HTR-8/SVneo (cell line): ENCODE data around the gene ANKS1B.
"Not testable (repeated sequence)": the region's sequence is repeated elsewhere in the genome, so short reads cannot be mapped to it uniquely, and the experiment has no call there.

Source experiments
- DNase-seq: peaks from one replicate; pipeline ENCODE4 v3.0.0; 2011; ENCODE audit warnings: low spot score, mixed read lengths; ENCODE audit not compliant: insufficient read length
- FAIRE-seq: peaks from 2 replicates; lab custom pipeline; 2011; peaks lifted over from hg19 to GRCh38; lab: Jason Lieb, UNC

The ANKS1B gene

GRCh38 chr12:99250091-99250490 is 734.6 kb downstream of the ANKS1B start:
- FAIRE-seq (no peak), DNase-seq (no peak)

- no peak for FAIRE-seq
These were observed 735.2 kb downstream of the ANKS1B start for GRCh38 chr12:99249543-99249942.

GRCh38 chr12:99237907-99238538 is 746.7 kb downstream of the ANKS1B start:
- DNase-seq, FAIRE-seq: not testable (repeated sequence)

More at GRCh38 chr12:99249543-99249942, 735.2 kb downstream of the ANKS1B start:
- DNase-seq = no peak

- DNase-seq (no peak), FAIRE-seq (no peak)
These were observed 749.4 kb downstream of the ANKS1B start for GRCh38 chr12:99235381-99235780.

GRCh38 chr12:99234702-99235101 is 750.0 kb downstream of the ANKS1B start:
- FAIRE-seq (no peak), DNase-seq (no peak)

- FAIRE-seq = no peak
- no peak for DNase-seq
These were observed 752.4 kb downstream of the ANKS1B start for GRCh38 chr12:99232324-99232723.

DNA sequence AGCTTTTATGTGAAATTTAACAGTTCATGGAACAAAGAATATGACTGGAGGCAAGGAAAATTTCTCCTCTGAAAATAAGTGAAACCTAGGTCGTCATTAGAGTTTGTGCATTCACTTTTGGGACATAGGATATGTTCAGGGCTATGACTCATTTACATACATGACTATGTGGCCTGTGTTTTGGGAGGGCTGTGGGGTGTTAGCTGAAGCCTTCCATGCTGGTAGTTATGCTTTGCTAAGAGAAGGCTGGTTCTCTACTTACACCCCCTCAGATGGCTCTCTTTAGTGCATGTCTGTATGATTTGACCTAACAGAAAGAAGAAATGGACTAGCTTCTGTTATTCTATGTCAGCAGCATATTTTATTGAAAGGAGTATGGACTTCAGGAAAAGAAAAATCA is 753.7 kb downstream of the ANKS1B start:
- FAIRE-seq (no peak), DNase-seq (no peak)

GRCh38 chr12:99224237-99224636 is 760.5 kb downstream of the ANKS1B start:
- no peak for DNase-seq
- FAIRE-seq = no peak

- FAIRE-seq (no peak), DNase-seq (no peak)
These were observed 761.2 kb downstream of the ANKS1B start for GRCh38 chr12:99223579-99223978.

- no peak for DNase-seq
- FAIRE-seq = no peak
These were observed 771.7 kb downstream of the ANKS1B start for GRCh38 chr12:99213047-99213446.

DNA sequence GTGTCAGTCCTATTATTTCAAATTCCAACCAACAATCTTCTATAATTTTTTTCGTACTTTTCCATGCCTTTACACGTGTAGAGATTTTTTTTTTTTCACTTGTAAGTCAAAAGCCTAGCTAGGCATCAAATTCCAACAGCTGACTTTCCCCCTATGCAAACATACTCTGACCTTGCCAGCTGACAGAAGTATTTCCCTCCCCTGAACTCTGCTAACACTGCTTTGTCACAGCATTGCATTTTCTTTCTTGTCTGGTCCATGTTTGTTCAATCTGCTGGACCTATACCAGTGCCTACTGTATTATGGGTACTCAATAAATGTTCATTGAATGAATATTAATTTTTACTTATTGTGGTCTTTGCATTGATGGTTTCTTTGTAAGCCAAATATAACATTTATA is 772.5 kb downstream of the ANKS1B start:
- FAIRE-seq (no peak), DNase-seq (no peak)

DNA sequence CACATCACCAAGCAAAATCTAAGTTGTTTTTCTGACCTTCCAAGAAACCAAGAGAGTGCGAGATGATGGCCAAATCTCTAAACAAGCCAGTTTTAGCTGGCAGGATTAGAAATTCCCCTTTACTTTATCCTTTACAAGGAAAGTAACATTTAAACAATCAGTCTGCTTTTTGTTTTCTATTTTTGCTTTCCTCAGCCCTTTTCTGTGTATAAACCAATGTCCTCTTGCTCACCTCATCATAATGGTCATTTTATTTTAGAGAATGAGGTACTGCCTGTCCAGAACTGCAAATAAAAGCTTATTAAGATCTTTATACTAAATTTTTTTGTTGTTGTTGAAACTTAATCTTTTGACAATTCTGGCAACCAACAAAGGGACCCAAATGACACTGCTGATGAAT is 779.6 kb downstream of the ANKS1B start:
- DNase-seq (no peak), FAIRE-seq (no peak)

DNA sequence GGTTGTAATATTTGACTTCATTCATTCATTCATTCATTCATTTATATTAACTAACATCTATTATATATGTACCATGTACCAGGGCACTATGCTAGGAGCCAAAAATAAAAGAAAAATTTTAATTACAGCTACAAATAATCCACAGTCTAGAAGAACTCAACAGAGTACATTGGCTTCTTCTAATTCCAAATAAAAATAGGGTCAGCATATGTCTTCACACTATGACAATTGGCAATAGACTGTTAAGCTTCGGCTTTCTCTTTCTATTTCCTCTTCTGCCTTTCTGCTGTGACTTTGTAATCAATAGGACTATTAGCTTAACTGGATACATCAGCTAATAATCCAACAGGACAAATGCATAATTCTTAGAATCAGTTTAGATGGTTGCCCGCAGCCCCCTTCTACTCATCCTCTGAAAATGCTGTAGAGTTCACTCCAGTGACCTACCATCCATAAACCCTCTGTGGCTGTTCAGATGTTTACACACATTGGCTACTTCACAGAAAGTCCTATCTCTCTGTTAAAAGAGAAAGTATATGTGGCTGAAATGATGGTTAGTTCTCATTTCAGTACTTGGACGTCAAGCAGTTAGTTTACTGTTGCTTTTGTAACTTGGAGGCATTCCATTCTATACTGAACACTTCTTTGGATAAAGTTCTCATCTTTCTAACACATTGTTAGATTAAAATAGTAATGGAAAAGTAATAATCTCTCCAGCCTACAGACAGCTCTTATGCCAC is 782.7 kb downstream of the ANKS1B start:
- DNase-seq = no peak
- FAIRE-seq = no peak

- FAIRE-seq = no peak
- DNase-seq = no peak
These were observed 783.9 kb downstream of the ANKS1B start for GRCh38 chr12:99200711-99201384.

GRCh38 chr12:99195474-99195873 is 789.3 kb downstream of the ANKS1B start:
- FAIRE-seq (no peak), DNase-seq (no peak)

- no peak for FAIRE-seq
These were observed 792.2 kb downstream of the ANKS1B start for GRCh38 chr12:99192489-99192888.

DNA sequence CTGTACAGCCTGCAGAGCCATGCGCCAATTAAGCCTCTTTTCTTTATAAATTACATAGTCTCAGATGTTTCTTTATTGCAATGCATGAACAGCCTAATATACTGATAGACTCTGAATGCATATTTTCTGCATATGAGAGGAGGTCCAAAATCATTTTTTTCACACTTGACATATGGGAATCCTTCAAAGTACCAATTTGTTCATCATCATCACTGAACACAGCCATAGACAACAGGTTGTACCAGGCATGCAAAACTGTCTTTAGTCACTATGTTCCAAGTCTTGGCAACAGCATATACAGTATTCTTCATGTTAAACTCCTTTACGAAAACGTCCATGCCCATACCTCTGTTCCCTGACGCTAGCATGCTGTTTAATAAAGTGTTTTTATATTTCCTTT is 807.9 kb downstream of the ANKS1B start:
- FAIRE-seq = no peak
- DNase-seq = no peak

More at GRCh38 chr12:99192489-99192888, 792.2 kb downstream of the ANKS1B start:
- DNase-seq = no peak

DNA sequence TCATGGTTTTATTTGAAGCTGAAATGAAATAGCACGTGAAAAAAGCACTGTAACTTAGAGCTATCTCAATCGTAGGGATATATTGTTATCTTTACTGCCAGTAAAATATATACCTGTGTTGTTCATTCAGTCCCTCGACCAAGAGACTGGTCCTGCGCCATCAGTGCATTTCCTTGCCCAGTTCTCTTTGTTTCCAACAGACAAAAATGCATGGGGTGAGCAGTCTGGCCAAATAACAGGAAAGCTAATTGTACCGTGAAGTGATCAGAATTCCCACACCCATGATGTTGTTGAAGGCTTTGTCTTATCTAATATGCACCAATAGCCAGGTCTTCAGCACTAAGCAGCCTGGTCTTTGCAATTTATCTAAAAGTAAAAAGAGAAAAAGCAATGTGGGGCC is 814.3 kb downstream of the ANKS1B start:
- no peak for DNase-seq
- FAIRE-seq = no peak

DNA sequence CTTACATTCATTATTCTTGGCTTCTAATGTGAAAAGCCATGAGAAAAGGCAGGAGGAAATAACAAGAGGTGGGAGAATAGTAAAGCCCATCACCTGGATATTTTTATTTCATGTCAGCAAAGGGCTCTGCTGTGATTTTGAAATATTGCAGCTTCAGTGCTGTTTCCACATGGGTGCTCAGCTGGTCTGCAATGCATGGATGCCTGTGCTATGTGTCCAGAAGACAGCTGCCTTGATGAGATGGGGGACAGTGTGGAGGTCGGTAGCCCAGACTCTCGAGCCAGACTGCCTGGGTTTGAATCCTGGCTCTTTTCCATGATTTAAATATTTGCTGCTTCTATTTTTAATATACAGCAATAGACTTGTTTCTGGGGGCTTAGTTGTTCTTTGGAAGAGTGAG is 814.7 kb downstream of the ANKS1B start:
- FAIRE-seq = no peak
- DNase-seq = no peak

DNA sequence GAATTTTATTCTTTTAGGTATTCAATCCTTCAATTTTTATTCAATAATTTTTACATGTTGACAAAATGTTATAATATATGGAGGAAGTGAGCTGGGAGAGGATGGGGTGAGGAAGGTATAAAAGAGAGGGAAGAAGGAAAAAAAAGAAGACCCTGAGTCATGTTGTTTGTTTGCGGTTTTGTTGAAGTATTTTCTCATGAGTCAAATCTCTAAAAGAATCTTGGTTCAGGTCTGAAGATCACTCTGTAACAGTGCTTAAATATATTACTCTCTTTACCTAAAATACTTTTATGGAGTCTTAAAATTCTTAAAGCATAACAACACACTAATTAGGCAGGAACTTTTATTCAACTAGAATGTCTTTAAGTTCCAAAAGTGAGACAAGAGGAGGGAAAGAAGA is 826.8 kb downstream of the ANKS1B start:
- DNase-seq (no peak), FAIRE-seq (no peak)

DNA sequence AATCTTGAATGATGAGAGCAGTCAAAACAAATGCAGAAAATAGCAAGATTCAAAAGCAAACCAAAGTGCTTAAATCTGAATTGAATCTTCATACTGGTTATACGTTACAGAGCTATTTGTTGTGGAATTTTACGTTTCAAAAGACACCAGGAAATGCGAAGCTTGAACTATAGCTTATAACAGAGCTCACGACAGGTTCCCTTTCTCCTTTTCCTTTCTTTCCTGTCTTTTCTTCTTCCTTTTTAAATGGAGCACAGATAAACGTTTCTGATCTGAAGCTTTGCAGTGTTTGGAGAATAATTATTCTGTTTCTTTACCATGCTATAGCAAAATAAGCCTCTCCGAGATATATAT is 829.8 kb downstream of the ANKS1B start:
- DNase-seq (no peak), FAIRE-seq (no peak)
